H1 (cell line): Measurements from ENCODE around the gene CHD9. TPM values are rescaled to one million over a fixed set of nuclear protein-coding genes. Genes with fewer than 3 reads are reported as not detected.

ENCODE experiments used
- CTCF ChIA-PET: fragments of 300-600 bp; sonication (Branson Sonifier 250); formaldehyde crosslinking; loops from one replicate; lab custom pipeline; 2021; ENCODE audit not compliant: partially characterized antibody; lab: Charles Lee
- POLR2A ChIA-PET: fragments of 300-600 bp; sonication (Branson Sonifier 250); formaldehyde crosslinking; loops from one replicate; lab custom pipeline; 2021; ENCODE audit warnings: inconsistent platforms; ENCODE audit not compliant: partially characterized antibody; lab: Charles Lee
- DNase-seq, 2 experiments: peaks; one replicate each; pipeline versions ENCODE4 v3.0.0 to v3.0.0-alpha.2; 2010 to 2022; ENCODE audit warnings: low spot score in 2 of 2, low read depth in 1 of 2, mixed read lengths in 1 of 2
- FAIRE-seq: peaks from 2 replicates; lab custom pipeline; 2011; peaks lifted over from hg19 to GRCh38; lab: Jason Lieb, UNC
- H2AFZ ChIP-seq: 2 replicates; pipeline ENCODE4 v1.8.1; 2012; ENCODE audit warnings: low read length, inconsistent platforms
- H2AK5ac ChIP-seq: 2 replicates; pipeline ENCODE4 v1.6.1; 2013; ENCODE audit warnings: low read depth, low read length
- H2BK120ac ChIP-seq: replicated peaks from 2 replicates; pipeline ENCODE3; 2013; ENCODE audit warnings: low read depth, low read length, inconsistent platforms
- H2BK12ac ChIP-seq: 2 replicates; pipeline ENCODE4 v1.6.1; 2013; ENCODE audit warnings: low read depth, low read length
- H2BK15ac ChIP-seq: 2 replicates; pipeline ENCODE4 v1.6.1; 2013; ENCODE audit warnings: low read length
- H2BK20ac ChIP-seq: 2 replicates; pipeline ENCODE4 v1.6.1; 2013; ENCODE audit warnings: low read length
- H2BK5ac ChIP-seq: 2 replicates; pipeline ENCODE4 v1.6.1; 2013; ENCODE audit warnings: low read depth, low read length
- H3K14ac ChIP-seq: 2 replicates; pipeline ENCODE4 v1.6.1; 2013; ENCODE audit warnings: inconsistent platforms; ENCODE audit not compliant: insufficient read length
- H3K18ac ChIP-seq: 2 replicates; pipeline ENCODE4 v1.6.1; 2013; ENCODE audit warnings: low read length; ENCODE audit errors: extremely low read depth
- H3K23ac ChIP-seq: 2 replicates; pipeline ENCODE4 v1.6.1; 2013; ENCODE audit warnings: inconsistent platforms; ENCODE audit not compliant: insufficient read length
- H3K23me2 ChIP-seq: 2 replicates; pipeline ENCODE4 v1.6.1; 2013; ENCODE audit warnings: low read depth, low read length
- H3K27ac ChIP-seq: 2 replicates; pipeline ENCODE4 v1.6.1; 2011; ENCODE audit warnings: low read depth, low read length, inconsistent platforms
- H3K27me3 ChIP-seq, 4 experiments: replicated peaks in 1 of 4; 1 replicate in 1 of 4; 2 replicates in 3 of 4; pipeline versions ENCODE4 v1.6.1 to v1.8.1; 2011 to 2013; ENCODE audit warnings: low read length in 3 of 4, mild to moderate bottlenecking in 3 of 4, inconsistent platforms in 2 of 4, mixed read lengths in 2 of 4, moderate library complexity in 1 of 4; ENCODE audit not compliant: control insufficient read depth in 3 of 4, insufficient read depth in 3 of 4; ENCODE audit errors: extremely low read depth in 1 of 4
- H3K36me3 ChIP-seq, 4 experiments: 2 replicates each; pipeline versions ENCODE4 v1.6.1 to v1.8.1; 2011 to 2013; ENCODE audit warnings: mild to moderate bottlenecking in 4 of 4, low read length in 3 of 4, moderate library complexity in 2 of 4, control low read depth in 1 of 4, inconsistent platforms in 1 of 4; ENCODE audit not compliant: insufficient read depth in 4 of 4, control insufficient read depth in 2 of 4
- H3K4ac ChIP-seq: replicated peaks from 2 replicates; pipeline ENCODE3; 2013; ENCODE audit warnings: low read length, low read depth, mixed read lengths, inconsistent platforms; ENCODE audit not compliant: insufficient read length
- H3K4me1 ChIP-seq, 4 experiments: replicated peaks in 1 of 4; 1 replicate in 1 of 4; 2 replicates in 3 of 4; pipeline versions ENCODE4 v1.6.1 to v1.8.1; 2011 to 2013; ENCODE audit warnings: low read length in 3 of 4, inconsistent platforms in 2 of 4, mixed read lengths in 1 of 4; ENCODE audit not compliant: insufficient read depth in 4 of 4, control insufficient read depth in 3 of 4
- H3K4me2 ChIP-seq, 2 experiments: 2 replicates each; pipeline versions ENCODE4 v1.6.1 to v1.8.1; 2011 to 2013; ENCODE audit warnings: low read depth in 2 of 2, low read length in 2 of 2, control low read depth in 1 of 2, inconsistent platforms in 1 of 2, mild to moderate bottlenecking in 1 of 2; ENCODE audit not compliant: insufficient read depth in 1 of 2
- H3K4me3 ChIP-seq, 4 experiments: fragments of 200-600, 300-600 bp in 1 of 4; sonication (generic), shearing (Covaris generic), sonication (Bioruptor Twin) in 1 of 4; 2 replicates each; pipeline versions ENCODE4 v1.5.1 to v1.8.1; 2011 to 2016; ENCODE audit warnings: low read length in 4 of 4, low read depth in 3 of 4, control low read depth in 2 of 4, inconsistent platforms in 2 of 4, mild to moderate bottlenecking in 2 of 4, mixed read lengths in 1 of 4, moderate library complexity in 1 of 4; ENCODE audit not compliant: insufficient read depth in 2 of 4; ENCODE audit errors: extremely low read depth in 1 of 4
- H3K56ac ChIP-seq: replicated peaks from 2 replicates; pipeline ENCODE3; 2013; ENCODE audit warnings: low read depth, mild to moderate bottlenecking, mixed read lengths, low read length, inconsistent platforms; ENCODE audit not compliant: insufficient read length
- H3K79me1 ChIP-seq: 2 replicates; pipeline ENCODE4 v1.6.1; 2013; ENCODE audit warnings: low read depth, low read length, control low read depth
- H3K79me2 ChIP-seq, 2 experiments: 2 replicates each; pipeline versions ENCODE4 v1.6.1 to v1.8.1; 2012 to 2013; ENCODE audit warnings: low read length in 2 of 2, mild to moderate bottlenecking in 2 of 2, inconsistent platforms in 1 of 2; ENCODE audit not compliant: insufficient read depth in 2 of 2, control insufficient read depth in 1 of 2
- H3K9ac ChIP-seq, 4 experiments: replicated peaks in 1 of 4; 1 replicate in 1 of 4; 2 replicates in 3 of 4; pipeline versions ENCODE4 v1.6.1 to v1.8.1; 2011 to 2013; ENCODE audit warnings: low read depth in 3 of 4, low read length in 3 of 4, control low read depth in 2 of 4, mild to moderate bottlenecking in 2 of 4, moderate library complexity in 2 of 4, inconsistent platforms in 1 of 4; ENCODE audit errors: extremely low read depth in 1 of 4
- H3K9me3 ChIP-seq, 2 experiments: 2 replicates each; pipeline versions ENCODE4 v1.6.1 to v1.8.1; 2012 to 2013; ENCODE audit warnings: mild to moderate bottlenecking in 2 of 2, moderate library complexity in 2 of 2, control low read depth in 1 of 2, inconsistent platforms in 1 of 2, low read depth in 1 of 2, low read length in 1 of 2, mixed read lengths in 1 of 2; ENCODE audit not compliant: insufficient read depth in 2 of 2
- H4K20me1 ChIP-seq, 2 experiments: replicated peaks in 1 of 2; 2 replicates each; pipeline versions ENCODE3 to v1.8.1; 2011 to 2013; ENCODE audit warnings: inconsistent platforms in 2 of 2, low read length in 2 of 2, mild to moderate bottlenecking in 1 of 2; ENCODE audit not compliant: insufficient read depth in 2 of 2, control insufficient read depth in 1 of 2
- H4K5ac ChIP-seq: 2 replicates; pipeline ENCODE4 v1.6.1; 2013; ENCODE audit warnings: low read length, low read depth, mixed read lengths, inconsistent platforms; ENCODE audit not compliant: insufficient read length
- H4K8ac ChIP-seq: 2 replicates; pipeline ENCODE4 v1.8.0; 2013; ENCODE audit warnings: mild to moderate bottlenecking, moderate library complexity, low read length, inconsistent platforms; ENCODE audit not compliant: insufficient read depth; ENCODE audit errors: extremely low read depth
- H4K91ac ChIP-seq: replicated peaks from 2 replicates; pipeline ENCODE3; 2013; ENCODE audit warnings: low read length, mixed read lengths, inconsistent platforms; ENCODE audit not compliant: insufficient read length
- BCL11A ChIP-seq, 2 experiments: IDR thresholded peaks; one replicate each; pipeline ENCODE4 v1.6.1; 2011; ENCODE audit warnings: low read depth in 2 of 2, low read length in 2 of 2, mild to moderate bottlenecking in 2 of 2
- SUZ12 ChIP-seq: fragments of 200-600 bp; sonication (generic); IDR thresholded peaks from 2 replicates; pipeline ENCODE4 v1.6.1; 2012; ENCODE audit warnings: mild to moderate bottlenecking, inconsistent platforms, low read length, moderate library complexity, mixed read lengths
- TBP ChIP-seq: IDR thresholded peaks from 2 replicates; pipeline ENCODE4 v1.6.1; 2011; ENCODE audit warnings: low read depth, low read length, improper control_type of control experiment
- WGBS, 2 experiments: shearing (Covaris generic) in 1 of 2; methylation state at CpG; one replicate each; pipeline versions ENCODE4 v1.1.6 to v1.1.7; 2013 to 2015; ENCODE audit warnings: low lambda C conversion rate in 2 of 2, mixed read lengths in 2 of 2, inconsistent platforms in 1 of 2, low coverage in 1 of 2, missing lambda C conversion rate in 1 of 2; ENCODE audit not compliant: insufficient replicate concordance in 2 of 2, insufficient coverage in 1 of 2, insufficient read length in 1 of 2; ENCODE audit errors: extremely low coverage in 1 of 2, missing lambda C conversion rate in 1 of 2; 5-methylcytosine and 5-hydroxymethylcytosine counted together
- polyA plus RNA-seq, 7 experiments: library from polyadenylated mRNA; depleted of rRNA in 3 of 7; stranded (reverse) in 5 of 7; unstranded in 2 of 7; fragments of >200 nt in 5 of 7; fragments of 200-250 nt in 2 of 7; gene quantifications; 1 replicate in 5 of 7; 2 replicates in 1 of 7; 4 replicates in 1 of 7; pipeline versions ENCODE4 v1.2.1 to v1.2.3, GENCODE V29; 2011 to 2013; ENCODE audit warnings: missing spikeins in 2 of 7, mixed read lengths in 2 of 7
- total RNA-seq: library from RNA; stranded (reverse); fragmentation: NEBNext Ultra II Directional; extraction: Animal tissue kit (Norgen Biotek cat#: 25700); gene quantifications from 2 replicates; pipeline ENCODE4 v1.2.1, GENCODE V29; 2021

CHD9 gene
- total and polyA plus RNA-seq, 2 of the 8 experiments (the other 6 are each of a cell fraction or from before 2014, with no cell fraction given): 9.9 to 32.4 TPM

- Histone ChIP-seq H2AK5ac (no peak overlapping the region), H3K36me3 (peaks cover 0 to 15% (median 0%) of the 10 kb centered on the region in 4 experiments; a peak in 1 of 8 replicates), H3K23me2 (no peaks in the 10 kb centered on the region), H2BK120ac (no peak overlapping the region), H4K91ac (no peak overlapping the region), H4K20me1 (no peaks in the 10 kb centered on the region), H3K79me1 (no peaks in the 10 kb centered on the region), H3K56ac (no peak overlapping the region), H3K18ac (no peak overlapping the region), H3K4me2 (no peak overlapping the region), H3K4me1 (no peaks in the 10 kb centered on the region), H3K79me2 (no peaks in the 10 kb centered on the region), H3K14ac (no peak overlapping the region), H3K9ac (no peak overlapping the region), H3K27me3 (no peaks in the 10 kb centered on the region), H2BK15ac (no peak overlapping the region), H3K27ac (no peak overlapping the region), H3K4me3 (no peak overlapping the region), H4K8ac (no peak overlapping the region), H2BK5ac (no peak overlapping the region), H3K23ac (no peak overlapping the region), H4K5ac (no peak overlapping the region), H3K4ac (no peak overlapping the region), H3K9me3 (peaks cover 13% of the 10 kb centered on the region in 2 experiments), H2BK20ac (no peak overlapping the region), H2BK12ac (no peak overlapping the region), H2AFZ (no peak overlapping the region)
- FAIRE-seq (no peak), DNase-seq (no peak)
- POLR2A ChIA-PET: no interaction called here
- CTCF ChIA-PET: no interaction called here
- WGBS, 2 experiments: 90% methylated on average over 4 of the region's 4 CpGs; no CpG with 5 or more reads in 1 of the 2 experiments
- TF ChIP-seq TBP (no peak), SUZ12 (no peak), BCL11A (IDR thresholded peaks at IDR 0.05; ENCODE audit: low read depth in 2 of 2, low read length in 2 of 2) (no peak)
Measured at GRCh38 chr16:53183442-53183841, 128.7 kb downstream of the CHD9 start.
